HEK293 (cell line): Measurements from ENCODE around the gene OVOL1.
A peak's percentile ranks its signal among the peaks of the same experiment; 100 is the strongest.

Source experiments
- CTCF ChIA-PET: fragments of 350-600 bp; formaldehyde crosslinking; extraction: SDS; loops from one replicate; lab custom pipeline; 2021; ENCODE audit warnings: antibody characterized with exemption; lab: Yijun Ruan, JAX
- POLR2A ChIA-PET: fragments of 300-600 bp; formaldehyde crosslinking; extraction: SDS; loops from one replicate; lab custom pipeline; 2020; ENCODE audit warnings: antibody characterized with exemption, inconsistent platforms; lab: Yijun Ruan, JAX
- H3K27ac ChIP-seq: fragments of 200-500 bp; sonication (Bioruptor generic); 2 replicates; pipeline ENCODE4 v1.5.1; 2014; ENCODE audit warnings: low read depth, low read length, control low read depth, inconsistent platforms; ENCODE audit errors: extremely low read depth
- H3K36me3 ChIP-seq, 2 experiments: fragments of 200-500 bp in 1 of 2; sonication (Bioruptor generic) in 1 of 2; 1 replicate in 1 of 2; 2 replicates in 1 of 2; pipeline ENCODE4 v1.5.1; 2014 to 2017; ENCODE audit warnings: inconsistent platforms in 2 of 2, low read length in 2 of 2; ENCODE audit not compliant: control insufficient read depth in 2 of 2, insufficient read depth in 1 of 2
- H3K4me1 ChIP-seq: fragments of 200-500 bp; sonication (Bioruptor generic); 2 replicates; pipeline ENCODE4 v1.5.1; 2014; ENCODE audit warnings: mild to moderate bottlenecking, low read length, inconsistent platforms; ENCODE audit not compliant: control insufficient read depth, insufficient read depth
- H3K4me3 ChIP-seq: 2 replicates; pipeline ENCODE4 v1.5.1; 2011; ENCODE audit warnings: low read depth, mild to moderate bottlenecking, control low read depth, low read length, moderate library complexity
- H3K9me3 ChIP-seq: fragments of 200-500 bp; sonication (Bioruptor generic); 2 replicates; pipeline ENCODE4 v1.5.1; 2014; ENCODE audit warnings: low read depth, low read length, inconsistent platforms; ENCODE audit not compliant: control insufficient read depth, insufficient read depth
- BCL11B ChIP-seq: fragments of 450-650 bp; formaldehyde crosslinking; IDR thresholded peaks from 2 replicates; pipeline ENCODE4 v1.5.1; 2016; ENCODE audit warnings: low read depth, missing biosample characterization, missing genetic modification characterization
- GLIS1 ChIP-seq: fragments of 450-650 bp; formaldehyde crosslinking; IDR thresholded peaks from 2 replicates; pipeline ENCODE4 v1.5.1; 2016; ENCODE audit warnings: missing biosample characterization, missing genetic modification characterization
- YY1 ChIP-seq: fragments of 450-650 bp; formaldehyde crosslinking; IDR thresholded peaks from 2 replicates; pipeline ENCODE4 v1.5.1; 2018; ENCODE audit warnings: missing biosample characterization, missing genetic modification characterization
- ZBTB49 ChIP-seq: fragments of 450-650 bp; formaldehyde crosslinking; IDR thresholded peaks from 2 replicates; pipeline ENCODE4 v1.5.1; 2016; ENCODE audit warnings: missing biosample characterization, missing genetic modification characterization, low read depth
- ZNF248 ChIP-seq: fragments of 450-650 bp; formaldehyde crosslinking; IDR thresholded peaks from 2 replicates; pipeline ENCODE4 v1.5.1; 2017; ENCODE audit warnings: missing biosample characterization, missing genetic modification characterization
- ZNF26 ChIP-seq: fragments of 450-650 bp; formaldehyde crosslinking; IDR thresholded peaks from 2 replicates; pipeline ENCODE4 v1.5.1; 2016; ENCODE audit warnings: missing biosample characterization, missing genetic modification characterization
- ZNF354C ChIP-seq: fragments of 450-650 bp; formaldehyde crosslinking; IDR thresholded peaks from 2 replicates; pipeline ENCODE4 v1.5.1; 2016; ENCODE audit warnings: missing biosample characterization, missing genetic modification characterization, low read depth, borderline replicate concordance
- ZNF416 ChIP-seq: fragments of 450-650 bp; formaldehyde crosslinking; IDR thresholded peaks from 2 replicates; pipeline ENCODE4 v1.5.1; 2016; ENCODE audit warnings: missing biosample characterization, missing genetic modification characterization
- ZNF488 ChIP-seq: fragments of 450-650 bp; formaldehyde crosslinking; IDR thresholded peaks from 2 replicates; pipeline ENCODE4 v1.5.1; 2016; ENCODE audit warnings: missing biosample characterization, missing genetic modification characterization
- ZNF639 ChIP-seq: fragments of 450-650 bp; formaldehyde crosslinking; IDR thresholded peaks from 2 replicates; pipeline ENCODE4 v1.5.1; 2016; ENCODE audit warnings: missing biosample characterization, missing genetic modification characterization
- ZNF707 ChIP-seq: fragments of 450-650 bp; formaldehyde crosslinking; IDR thresholded peaks from 2 replicates; pipeline ENCODE4 v1.5.1; 2016; ENCODE audit warnings: missing biosample characterization, missing genetic modification characterization

OVOL1 gene

GRCh38 chr11:65787649-65788622 is 1.1 kb downstream of the OVOL1 start:
- POLR2A ChIA-PET: no interaction called here
- Histone ChIP-seq H3K36me3 (no peaks in the 10 kb centered on the region), H3K9me3 (no peaks in the 10 kb centered on the region), H3K27ac (no peak overlapping the region), H3K4me1 (no peaks in the 10 kb centered on the region), H3K4me3 (no peak overlapping the region)
- TF ChIP-seq ZNF354C (tag by site-specific recombination) (no peak), ZNF488 (tag by site-specific recombination) (no peak), ZBTB49 (no peak), GLIS1 (tag by site-specific recombination) (no peak), ZNF707 (tag by site-specific recombination) (no peak), ZNF639 (tag by site-specific recombination) (no peak), ZNF248 (no peak), ZNF26 (tag by site-specific recombination) (peak; percentile 42; the same call in 1 of the 2 replicates), BCL11B (tag by site-specific recombination) (no peak)
- CTCF ChIA-PET: interaction anchor here (0.6 to 1.7 kb wide), 4 partner anchors 8 to 31 kb away, joined by 3 to 6 read pairs (median 4); no protein-coding TSS in a partner anchor

- ChIA-PET POLR2A (interaction anchor here (0.6 kb wide), 1 partner anchor 118 kb away, joined by 3 read pairs; no protein-coding TSS in a partner anchor), CTCF (interaction anchor here (0.6 to 1.7 kb wide), 5 partner anchors 9 to 261 kb away, joined by 3 to 6 read pairs (median 4); no protein-coding TSS in a partner anchor)
- H3K9me3 ChIP-seq: no peaks in the 10 kb centered on the region
- no peak overlapping the region for H3K4me3 ChIP-seq
- H3K36me3 ChIP-seq: no peaks in the 10 kb centered on the region
- no peak overlapping the region for H3K27ac ChIP-seq
- no peak for TF ChIP-seq ZNF416 (tag by site-specific recombination)
- no peak for TF ChIP-seq YY1 (tag by site-specific recombination)
- H3K4me1 ChIP-seq: no peaks in the 10 kb centered on the region
Observed at GRCh38 chr11:65788821-65789220, 2.0 kb downstream of the OVOL1 start.
